Activated T-cell treated with anti-CD3 and anti-CD28 coated beads, Interleukin-2, amount 50 U/mL, for 4 hours (primary cell): ENCODE measurements around the gene POU2F3. TPM values are rescaled to one million over a fixed set of nuclear protein-coding genes. Genes with fewer than 3 reads are reported as not detected.

Experiments
- ATAC-seq, 2 donors: fragments of 200-7000 bp; cut with Tn5 transposase; one replicate each; pipeline ENCODE4 v1.10.0; 2021
- DNase-seq: peaks from one replicate; pipeline ENCODE4 v3.0.0-alpha.2; 2020
- H3K27me3 Mint-ChIP-seq: one replicate; pipeline ENCODE4 v1.8.0; 2021; ENCODE audit warnings: low read depth, mixed read lengths
- H3K36me3 Mint-ChIP-seq: one replicate; pipeline ENCODE4 v1.8.0; 2022; ENCODE audit warnings: mixed read lengths; ENCODE audit not compliant: insufficient read depth
- H3K4me1 Mint-ChIP-seq: one replicate; pipeline ENCODE4 v1.8.0; 2021; ENCODE audit warnings: low read depth, mixed read lengths
- H3K4me3 Mint-ChIP-seq: one replicate; pipeline ENCODE4 v1.8.0; 2021; ENCODE audit warnings: mild to moderate bottlenecking, moderate library complexity, mixed read lengths
- H3K9me3 Mint-ChIP-seq: one replicate; pipeline ENCODE4 v1.8.0; 2021; ENCODE audit warnings: mixed read lengths
- total RNA-seq, 3 donors: library from RNA; stranded (reverse); gene quantifications; one replicate each; pipeline ENCODE4 v1.2.1, GENCODE V29; 2021

The POU2F3 gene
- total RNA-seq, 3 donors from 2014 or later: not detected

DNA sequence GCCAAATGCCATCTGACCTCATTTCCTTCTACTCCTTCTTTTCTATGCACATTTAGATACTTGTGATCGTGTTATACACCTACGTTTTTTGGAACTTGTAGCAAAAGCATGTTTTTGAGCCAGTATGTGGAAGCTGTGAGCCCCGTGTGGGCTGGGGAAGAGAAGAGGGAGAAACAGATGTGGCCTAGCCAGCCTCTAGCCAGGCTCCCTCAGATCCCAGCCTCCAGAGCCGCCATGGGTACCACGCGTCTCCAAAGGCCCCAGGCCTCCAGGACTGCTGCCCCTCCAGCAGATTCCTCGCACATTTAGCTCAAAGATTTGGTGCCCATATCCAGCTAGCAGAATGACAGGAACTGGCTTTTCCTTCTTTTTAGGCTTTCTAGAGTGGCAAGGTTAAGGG lies 68.1 kb downstream of the POU2F3 start:
- H3K4me1 Mint-ChIP-seq: no peaks in the 10 kb centered on the region
- no peak for DNase-seq
- no peak for ATAC-seq
- no peaks in the 10 kb centered on the region for H3K36me3 Mint-ChIP-seq
- H3K27me3 Mint-ChIP-seq: peaks cover 10% of the 10 kb centered on the region
- no peak overlapping the region for H3K4me3 Mint-ChIP-seq
- H3K9me3 Mint-ChIP-seq: no peaks in the 10 kb centered on the region

DNA sequence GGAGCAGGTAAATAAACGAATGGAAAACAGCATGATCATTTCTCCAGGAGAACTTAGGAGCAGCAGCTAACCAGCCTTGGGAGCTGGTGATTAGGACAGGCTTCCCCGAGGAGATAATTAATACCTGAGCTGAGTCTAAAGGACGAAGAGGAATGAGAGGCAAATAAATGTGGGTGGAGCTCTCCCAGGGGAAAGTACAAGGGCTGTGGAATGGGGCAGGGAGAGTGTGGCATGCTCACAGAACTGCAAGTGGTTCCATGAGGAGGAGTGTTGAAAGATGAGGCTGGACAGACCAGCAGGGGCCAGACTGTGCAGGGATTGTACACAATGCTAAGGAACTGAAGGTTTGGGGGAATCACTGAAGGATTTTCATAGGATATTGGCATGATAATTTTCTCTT lies 70.9 kb downstream of the POU2F3 start:
- Mint-ChIP-seq H3K36me3 (no peaks in the 10 kb centered on the region), H3K27me3 (peaks cover 7% of the 10 kb centered on the region), H3K4me3 (no peak overlapping the region), H3K9me3 (no peaks in the 10 kb centered on the region), H3K4me1 (no peaks in the 10 kb centered on the region)
- ATAC-seq: no peak
- DNase-seq: no peak

DNA sequence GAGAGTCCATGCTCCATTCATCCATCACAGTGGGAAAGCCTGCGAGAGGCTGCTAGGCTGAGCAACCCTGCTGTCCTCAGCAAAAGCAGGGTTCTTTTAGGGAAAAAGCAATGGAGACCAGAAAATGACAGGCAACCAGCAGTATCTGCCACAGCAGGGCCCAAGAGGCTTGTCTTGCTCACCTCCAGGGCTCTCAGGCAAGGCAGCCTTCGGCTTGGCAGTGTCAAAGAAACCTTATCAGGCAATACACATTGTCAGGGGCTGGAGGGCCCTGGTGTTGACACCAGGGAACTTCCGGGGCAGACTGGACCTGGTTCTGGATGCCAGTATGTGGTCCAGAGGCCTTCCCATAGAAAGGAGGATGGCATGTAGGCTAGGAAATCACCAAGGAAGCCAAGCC lies 74.9 kb downstream of the POU2F3 start:
- no peak for DNase-seq
- no peaks in the 10 kb centered on the region for H3K9me3 Mint-ChIP-seq
- H3K36me3 Mint-ChIP-seq: no peaks in the 10 kb centered on the region
- ATAC-seq: no peak
- H3K27me3 Mint-ChIP-seq: peaks cover 21% of the 10 kb centered on the region
- no peaks in the 10 kb centered on the region for H3K4me1 Mint-ChIP-seq
- no peak overlapping the region for H3K4me3 Mint-ChIP-seq

DNA sequence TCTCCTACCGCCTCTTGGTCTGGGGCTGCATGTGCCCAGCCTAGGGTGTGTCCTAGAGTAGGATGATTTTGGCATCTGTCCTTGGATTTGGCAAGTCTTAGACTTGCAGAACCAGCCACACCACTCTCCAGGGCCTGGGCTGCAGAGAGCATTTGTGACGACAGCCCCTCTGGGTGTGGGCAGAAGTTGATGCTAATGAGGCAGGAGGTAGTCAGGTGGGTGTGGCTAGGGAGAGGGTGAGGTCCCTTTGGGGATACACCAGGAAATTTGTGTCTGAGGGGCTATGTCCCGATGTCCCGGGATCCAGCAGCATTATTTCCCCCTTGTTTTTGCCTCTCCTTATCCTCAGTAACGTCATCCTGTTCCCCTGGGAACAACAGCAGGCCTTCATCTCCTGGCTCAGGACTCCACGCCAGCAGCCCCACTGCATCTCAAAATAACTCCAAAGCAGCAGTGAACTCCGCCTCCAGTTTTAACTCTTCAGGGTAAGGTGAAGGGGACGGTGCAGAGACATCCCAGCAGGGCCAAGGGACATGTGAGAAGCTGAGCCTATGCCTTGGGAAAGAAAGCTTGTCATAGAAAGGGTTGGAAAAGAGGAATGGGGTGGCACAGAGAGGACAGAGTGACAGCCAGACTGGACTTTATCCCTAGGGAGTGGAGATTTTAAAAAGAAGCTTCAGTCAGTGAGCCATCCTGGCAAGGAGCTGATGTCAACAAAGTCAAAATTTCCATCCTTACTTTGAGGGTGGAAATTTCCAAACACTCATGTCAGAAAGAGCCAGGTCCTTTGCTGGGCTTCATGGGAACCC lies 77.1 kb downstream of the POU2F3 start:
- Mint-ChIP-seq H3K4me3 (no peak overlapping the region), H3K27me3 (peaks cover 28% of the 10 kb centered on the region), H3K4me1 (no peaks in the 10 kb centered on the region), H3K36me3 (no peaks in the 10 kb centered on the region), H3K9me3 (no peaks in the 10 kb centered on the region)
- ATAC-seq (no peak), DNase-seq (no peak)

DNA sequence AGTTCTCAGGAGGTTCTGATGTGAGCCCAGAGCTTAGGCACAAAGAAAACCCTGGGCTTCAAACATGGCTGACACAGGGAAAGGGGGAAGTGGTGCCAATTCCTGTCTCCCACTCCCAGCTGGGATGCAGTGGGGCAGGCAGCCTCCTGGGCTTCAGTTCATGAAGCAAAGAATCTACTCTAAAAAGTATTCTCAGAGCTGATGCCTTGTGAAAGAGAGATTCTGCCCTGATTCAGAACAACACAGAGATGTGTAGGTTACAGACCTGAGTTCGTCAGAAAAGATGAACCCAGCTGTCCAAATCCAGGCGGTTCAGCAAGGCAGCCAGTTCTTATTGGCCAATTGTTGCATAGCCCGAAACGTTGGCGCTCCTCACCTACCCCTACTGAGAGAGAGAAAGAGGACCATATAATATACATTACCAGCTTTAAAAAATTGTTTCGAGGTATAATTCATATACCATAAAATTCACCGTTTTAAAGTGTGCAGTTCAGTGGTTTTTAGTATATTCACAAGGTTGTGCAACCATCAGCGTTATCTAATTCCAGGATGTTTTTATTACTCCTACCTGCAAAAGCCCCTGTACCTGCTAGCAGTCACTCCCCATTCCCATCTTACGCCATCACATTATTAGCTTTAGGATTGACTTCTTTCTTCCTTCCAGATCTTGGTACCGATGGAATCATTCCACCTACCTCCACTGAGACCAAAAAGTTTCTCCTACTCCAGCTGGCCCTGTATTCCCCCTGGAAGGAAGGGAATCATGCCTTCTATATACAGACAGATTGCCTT lies 77.9 kb downstream of the POU2F3 start:
- ATAC-seq: no peak
- Mint-ChIP-seq H3K4me1 (no peaks in the 10 kb centered on the region), H3K9me3 (no peaks in the 10 kb centered on the region), H3K36me3 (no peaks in the 10 kb centered on the region), H3K27me3 (peaks cover 29% of the 10 kb centered on the region), H3K4me3 (no peak overlapping the region)
- DNase-seq: no peak

DNA sequence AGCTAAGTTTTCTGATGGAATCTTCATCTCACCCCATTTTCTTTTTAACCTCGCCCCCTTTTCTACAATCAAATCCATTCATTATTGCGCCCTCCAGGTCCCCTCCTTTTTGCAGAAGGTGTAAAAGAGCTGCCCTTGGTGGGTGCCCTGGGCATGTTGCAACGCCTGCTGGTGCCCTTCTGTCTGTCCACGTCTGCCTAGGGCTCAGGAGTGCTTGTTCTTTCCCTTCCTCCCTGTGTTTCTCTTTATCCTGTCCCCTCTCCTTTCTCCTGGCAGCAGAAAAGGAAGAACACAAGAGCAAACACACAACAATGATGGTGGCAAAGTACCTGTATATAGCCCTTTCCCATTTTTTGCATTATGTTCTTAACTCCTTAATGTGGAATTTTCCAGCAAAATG lies 79.0 kb downstream of the POU2F3 start:
- H3K27me3 Mint-ChIP-seq: peaks cover 30% of the 10 kb centered on the region
- H3K4me1 Mint-ChIP-seq: no peaks in the 10 kb centered on the region
- no peak overlapping the region for H3K4me3 Mint-ChIP-seq
- no peaks in the 10 kb centered on the region for H3K36me3 Mint-ChIP-seq
- H3K9me3 Mint-ChIP-seq: no peaks in the 10 kb centered on the region
- no peak for ATAC-seq
- DNase-seq: no peak

DNA sequence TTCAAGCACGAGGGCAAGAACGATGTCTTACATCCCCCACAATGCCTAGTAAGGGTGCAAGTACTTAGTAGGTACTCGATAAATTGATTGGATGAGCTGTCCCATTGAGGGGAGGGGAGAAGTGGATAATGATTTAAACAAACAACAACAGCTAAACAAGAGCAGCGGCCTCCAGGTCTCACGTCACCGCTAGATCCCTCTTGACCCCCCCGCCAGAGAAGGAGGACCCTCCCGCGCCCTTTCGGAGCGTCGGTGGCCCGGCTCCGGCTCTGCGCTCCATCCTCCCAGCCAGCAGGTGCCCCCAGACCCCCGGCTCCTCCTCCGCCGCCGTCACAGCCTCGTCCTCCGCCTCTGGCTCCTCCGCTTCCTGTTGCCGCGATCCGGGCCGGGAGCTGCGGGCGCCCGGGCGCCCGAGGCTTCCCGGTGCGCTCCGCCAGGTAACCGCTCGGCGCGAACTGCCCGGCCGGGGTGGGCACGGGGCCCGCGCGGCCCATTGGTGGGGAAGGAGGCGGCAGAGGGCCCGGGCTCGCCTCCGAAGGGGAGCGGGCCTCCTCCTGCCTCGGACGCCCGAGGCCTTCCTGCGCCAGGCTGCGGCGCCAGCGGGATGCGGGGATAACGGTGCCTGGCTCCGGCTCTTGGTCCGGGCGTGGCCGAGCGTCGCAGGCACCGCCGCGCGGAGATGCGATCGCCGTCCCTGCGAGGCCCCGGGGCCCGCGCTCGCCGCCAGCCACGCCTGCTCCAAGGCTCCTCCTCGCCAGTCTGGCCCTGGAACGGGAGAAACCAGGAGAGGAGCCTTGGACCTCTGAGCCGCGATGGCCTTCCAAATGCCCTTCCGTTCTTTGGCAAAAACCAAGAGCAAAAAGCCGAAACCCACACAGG lies 85.2 kb downstream of the POU2F3 start, which contains the start of gene TLCD5:
TLCD5 (plus strand) TSS at position 368 of the 879 bp plus-strand sequence. CDS start 2,143 bp downstream, outside the sequence.
- Mint-ChIP-seq H3K27me3 (peaks cover 47% of the 10 kb centered on the region), H3K4me1 (peaks cover 18% of the 10 kb centered on the region), H3K4me3 (peak within 1 kb of the TSS; percentile 76), H3K9me3 (no peaks in the 10 kb centered on the region), H3K36me3 (no peaks in the 10 kb centered on the region)
- peak; percentile 81 to 89 for ATAC-seq
- DNase-seq: peak; percentile 15

DNA sequence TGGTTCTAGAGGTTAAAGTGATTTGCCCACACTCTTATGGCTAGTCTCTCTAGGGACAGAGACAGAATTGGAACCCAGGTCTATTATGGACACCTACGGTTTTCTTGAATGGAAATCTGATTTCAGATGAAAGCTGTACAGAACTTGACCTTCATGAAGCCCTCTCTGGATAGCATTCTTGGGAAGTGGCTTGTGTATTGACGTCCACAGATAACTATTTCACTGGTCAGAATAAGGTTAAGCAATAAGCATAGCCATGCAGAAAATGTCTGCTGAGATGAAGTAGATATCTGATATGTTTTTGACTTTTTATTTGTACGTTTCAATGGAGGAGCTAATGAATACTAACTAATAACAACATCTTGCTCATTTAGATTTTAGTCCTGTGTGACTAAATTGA lies 86.3 kb downstream of the POU2F3 start:
- H3K4me1 Mint-ChIP-seq: peaks cover 18% of the 10 kb centered on the region
- H3K36me3 Mint-ChIP-seq: no peaks in the 10 kb centered on the region

DNA sequence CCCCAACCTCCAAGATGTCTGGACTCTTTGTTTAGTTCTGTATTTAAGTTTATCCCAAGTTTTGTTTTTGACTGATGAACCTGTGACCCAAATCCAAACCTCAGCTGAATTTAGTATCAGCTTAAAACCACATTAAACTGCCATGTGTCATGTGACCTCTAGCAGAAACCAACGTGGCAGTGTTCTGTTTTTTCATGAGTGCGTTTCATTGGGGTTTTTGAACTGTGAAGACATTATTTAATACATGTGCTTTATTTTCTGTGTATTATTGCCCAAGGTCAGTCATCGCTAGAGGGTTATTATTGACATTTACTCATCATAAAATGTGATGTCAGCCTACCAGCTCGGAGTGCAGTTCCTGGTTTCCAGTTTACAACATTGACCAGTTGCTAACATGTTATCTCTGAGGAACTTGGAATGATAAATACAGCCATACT lies 86.9 kb downstream of the POU2F3 start:
- H3K4me1 Mint-ChIP-seq: peaks cover 18% of the 10 kb centered on the region
- peak overlapping the region; percentile 1 for H3K4me3 Mint-ChIP-seq
- ATAC-seq (no peak), DNase-seq (no peak)
- H3K9me3 Mint-ChIP-seq: no peaks in the 10 kb centered on the region
- H3K27me3 Mint-ChIP-seq: peaks cover 53% of the 10 kb centered on the region
- H3K36me3 Mint-ChIP-seq: no peaks in the 10 kb centered on the region

More for the DNA sequence above, 86.3 kb downstream of the POU2F3 start:
- Mint-ChIP-seq H3K27me3 (peaks cover 51% of the 10 kb centered on the region), H3K9me3 (no peaks in the 10 kb centered on the region), H3K4me3 (peak overlapping the region; percentile 70)
- ATAC-seq (no peak), DNase-seq (no peak)

DNA sequence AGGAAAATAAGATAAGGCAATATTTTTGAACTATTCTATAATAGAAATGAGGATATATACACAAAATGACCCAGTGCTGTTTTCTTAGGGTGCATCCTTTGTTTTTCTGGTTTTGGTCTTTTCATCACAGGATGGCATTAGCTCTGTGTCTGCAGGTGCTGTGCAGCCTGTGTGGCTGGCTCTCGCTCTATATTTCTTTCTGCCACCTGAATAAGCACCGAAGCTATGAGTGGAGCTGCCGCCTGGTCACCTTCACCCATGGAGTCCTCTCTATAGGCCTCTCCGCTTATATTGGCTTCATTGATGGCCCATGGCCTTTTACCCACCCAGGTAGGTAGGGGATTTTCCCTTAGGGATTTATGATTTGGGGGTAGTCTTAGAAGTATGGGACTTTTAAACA lies 87.4 kb downstream of the POU2F3 start:
- H3K9me3 Mint-ChIP-seq: no peaks in the 10 kb centered on the region
- ATAC-seq (no peak), DNase-seq (no peak)
- no peak overlapping the region for H3K4me3 Mint-ChIP-seq
- peaks cover 18% of the 10 kb centered on the region for H3K4me1 Mint-ChIP-seq
- no peaks in the 10 kb centered on the region for H3K36me3 Mint-ChIP-seq
- H3K27me3 Mint-ChIP-seq: peaks cover 53% of the 10 kb centered on the region

DNA sequence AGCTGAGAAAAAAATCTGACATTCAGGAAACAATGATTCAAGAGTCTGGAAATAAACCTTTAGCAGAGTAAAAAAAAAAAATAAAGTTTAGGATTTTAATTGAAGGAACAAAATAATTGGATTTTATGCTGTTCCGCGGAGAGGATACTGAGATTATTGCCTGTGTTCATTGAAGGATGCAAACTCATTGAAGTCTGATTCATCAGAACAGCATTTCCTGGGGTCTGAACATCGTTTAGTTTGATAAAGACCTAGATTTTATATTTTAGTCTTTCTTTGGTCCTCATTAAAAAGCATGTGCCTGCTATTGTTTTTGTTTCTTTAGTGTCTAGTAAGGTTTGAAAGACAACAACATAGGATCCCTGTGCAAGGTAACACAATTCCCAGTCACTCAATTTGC lies 89.6 kb downstream of the POU2F3 start:
- DNase-seq: no peak
- Mint-ChIP-seq H3K4me1 (peaks cover 20% of the 10 kb centered on the region), H3K27me3 (peaks cover 45% of the 10 kb centered on the region), H3K9me3 (no peaks in the 10 kb centered on the region), H3K4me3 (no peak overlapping the region), H3K36me3 (no peaks in the 10 kb centered on the region)
- ATAC-seq: no peak

DNA sequence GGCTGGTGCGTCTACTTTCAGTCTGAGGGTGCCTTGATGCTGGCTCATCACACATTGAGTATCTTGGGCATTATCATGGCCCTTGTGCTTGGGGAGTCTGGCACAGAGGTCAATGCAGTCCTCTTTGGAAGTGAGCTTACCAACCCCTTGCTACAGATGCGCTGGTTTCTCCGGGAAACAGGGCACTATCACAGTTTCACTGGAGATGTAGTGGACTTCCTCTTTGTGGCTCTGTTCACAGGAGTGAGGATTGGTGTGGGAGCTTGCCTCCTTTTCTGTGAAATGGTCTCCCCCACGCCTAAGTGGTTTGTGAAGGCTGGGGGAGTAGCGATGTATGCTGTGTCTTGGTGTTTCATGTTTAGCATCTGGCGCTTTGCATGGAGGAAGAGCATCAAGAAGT lies 90.1 kb downstream of the POU2F3 start:
- peaks cover 41% of the 10 kb centered on the region for H3K27me3 Mint-ChIP-seq
- no peaks in the 10 kb centered on the region for H3K36me3 Mint-ChIP-seq
- ATAC-seq (no peak), DNase-seq (no peak)
- H3K4me3 Mint-ChIP-seq: no peak overlapping the region
- H3K9me3 Mint-ChIP-seq: no peaks in the 10 kb centered on the region
- peaks cover 21% of the 10 kb centered on the region for H3K4me1 Mint-ChIP-seq

DNA sequence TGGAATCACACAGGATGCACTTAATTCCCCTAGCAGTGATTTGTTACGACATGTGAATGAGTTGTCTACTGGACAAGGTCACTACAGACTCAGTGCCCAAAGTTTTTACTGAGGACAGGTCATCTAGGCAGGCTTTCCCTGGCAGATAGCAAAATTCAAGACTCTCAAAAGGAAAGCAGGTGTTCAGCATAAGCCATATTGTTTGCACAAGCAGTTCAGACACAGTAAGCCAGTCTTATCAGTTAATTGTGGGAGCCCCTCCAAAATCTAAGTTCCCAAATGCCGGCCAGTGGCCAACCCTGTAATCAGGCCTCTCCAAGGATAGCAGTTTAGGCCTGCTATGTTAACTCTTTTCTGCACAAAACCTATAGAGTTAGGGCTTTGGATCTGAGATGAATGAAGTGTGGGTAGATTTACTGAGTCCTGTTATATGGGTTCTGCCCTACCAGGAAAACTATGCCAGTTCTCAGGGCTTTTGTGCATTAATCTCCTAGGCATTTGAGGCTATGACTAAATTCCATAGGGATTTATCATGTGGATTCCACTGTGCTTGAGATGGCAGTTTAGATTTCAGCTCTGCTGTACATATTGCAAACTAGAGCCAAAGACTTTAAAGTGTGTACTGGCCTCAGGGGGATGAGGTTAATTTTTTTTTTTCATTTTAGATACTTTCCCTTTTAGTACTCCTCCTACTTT lies 91.5 kb downstream of the POU2F3 start:
- ATAC-seq: no peak
- Mint-ChIP-seq H3K9me3 (no peaks in the 10 kb centered on the region), H3K36me3 (no peaks in the 10 kb centered on the region), H3K4me3 (no peak overlapping the region), H3K27me3 (peaks cover 33% of the 10 kb centered on the region), H3K4me1 (peaks cover 14% of the 10 kb centered on the region)
- no peak for DNase-seq
